ENCODE results near the gene PSAPL1.

PSAPL1 gene

DNA sequence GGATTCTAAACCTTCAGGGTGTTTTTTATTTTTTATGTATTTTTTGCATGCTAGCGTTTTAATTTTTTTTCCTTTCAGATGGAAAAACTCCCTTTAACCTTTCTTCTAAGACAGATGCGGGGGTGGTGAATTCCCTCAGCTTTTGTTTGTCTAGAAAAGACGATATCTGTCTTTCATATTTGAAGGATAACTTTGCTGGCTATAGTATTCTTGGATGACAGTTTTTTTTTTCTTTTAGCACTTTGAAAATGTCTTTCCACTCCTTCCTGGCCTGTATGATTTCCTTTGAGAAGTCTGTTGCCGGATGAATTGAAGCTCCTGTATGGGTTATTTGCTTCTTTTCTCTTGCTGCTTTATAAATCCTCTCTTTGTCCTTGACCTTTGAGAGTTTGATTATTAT is 26.6 kb downstream of the PSAPL1 start:
- no peak overlapping the region for H3K27ac ChIP-seq (replicated peaks)
- no peaks in the 10 kb centered on the region for H3K27me3 ChIP-seq (ENCODE audit: insufficient read depth, poor library complexity, severe bottlenecking)
- DNase-seq (ENCODE audit: low read depth in 1 of 2, low spot score in 1 of 2), result no peak
- TF ChIP-seq, protein P1, sequence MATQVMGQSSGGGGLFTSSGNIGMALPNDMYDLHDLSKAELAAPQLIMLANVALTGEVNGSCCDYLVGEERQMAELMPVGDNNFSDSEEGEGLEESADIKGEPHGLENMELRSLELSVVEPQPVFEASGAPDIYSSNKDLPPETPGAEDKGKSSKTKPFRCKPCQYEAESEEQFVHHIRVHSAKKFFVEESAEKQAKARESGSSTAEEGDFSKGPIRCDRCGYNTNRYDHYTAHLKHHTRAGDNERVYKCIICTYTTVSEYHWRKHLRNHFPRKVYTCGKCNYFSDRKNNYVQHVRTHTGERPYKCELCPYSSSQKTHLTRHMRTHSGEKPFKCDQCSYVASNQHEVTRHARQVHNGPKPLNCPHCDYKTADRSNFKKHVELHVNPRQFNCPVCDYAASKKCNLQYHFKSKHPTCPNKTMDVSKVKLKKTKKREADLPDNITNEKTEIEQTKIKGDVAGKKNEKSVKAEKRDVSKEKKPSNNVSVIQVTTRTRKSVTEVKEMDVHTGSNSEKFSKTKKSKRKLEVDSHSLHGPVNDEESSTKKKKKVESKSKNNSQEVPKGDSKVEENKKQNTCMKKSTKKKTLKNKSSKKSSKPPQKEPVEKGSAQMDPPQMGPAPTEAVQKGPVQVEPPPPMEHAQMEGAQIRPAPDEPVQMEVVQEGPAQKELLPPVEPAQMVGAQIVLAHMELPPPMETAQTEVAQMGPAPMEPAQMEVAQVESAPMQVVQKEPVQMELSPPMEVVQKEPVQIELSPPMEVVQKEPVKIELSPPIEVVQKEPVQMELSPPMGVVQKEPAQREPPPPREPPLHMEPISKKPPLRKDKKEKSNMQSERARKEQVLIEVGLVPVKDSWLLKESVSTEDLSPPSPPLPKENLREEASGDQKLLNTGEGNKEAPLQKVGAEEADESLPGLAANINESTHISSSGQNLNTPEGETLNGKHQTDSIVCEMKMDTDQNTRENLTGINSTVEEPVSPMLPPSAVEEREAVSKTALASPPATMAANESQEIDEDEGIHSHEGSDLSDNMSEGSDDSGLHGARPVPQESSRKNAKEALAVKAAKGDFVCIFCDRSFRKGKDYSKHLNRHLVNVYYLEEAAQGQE (IDR thresholded peaks at IDR 0.05; ENCODE audit: insufficient replicate concordance, low read depth), result no peak
- TF ChIP-seq SPI1 (IDR thresholded peaks at IDR 0.05; ENCODE audit: borderline replicate concordance, low read depth) (no peak), POLR2AphosphoS5 (IDR thresholded peaks at IDR 0.05; ENCODE audit: low read depth) (no peak), GABPA (IDR thresholded peaks at IDR 0.05; ENCODE audit: low read depth) (no peak)
- TF ChIP-seq, protein P2, sequence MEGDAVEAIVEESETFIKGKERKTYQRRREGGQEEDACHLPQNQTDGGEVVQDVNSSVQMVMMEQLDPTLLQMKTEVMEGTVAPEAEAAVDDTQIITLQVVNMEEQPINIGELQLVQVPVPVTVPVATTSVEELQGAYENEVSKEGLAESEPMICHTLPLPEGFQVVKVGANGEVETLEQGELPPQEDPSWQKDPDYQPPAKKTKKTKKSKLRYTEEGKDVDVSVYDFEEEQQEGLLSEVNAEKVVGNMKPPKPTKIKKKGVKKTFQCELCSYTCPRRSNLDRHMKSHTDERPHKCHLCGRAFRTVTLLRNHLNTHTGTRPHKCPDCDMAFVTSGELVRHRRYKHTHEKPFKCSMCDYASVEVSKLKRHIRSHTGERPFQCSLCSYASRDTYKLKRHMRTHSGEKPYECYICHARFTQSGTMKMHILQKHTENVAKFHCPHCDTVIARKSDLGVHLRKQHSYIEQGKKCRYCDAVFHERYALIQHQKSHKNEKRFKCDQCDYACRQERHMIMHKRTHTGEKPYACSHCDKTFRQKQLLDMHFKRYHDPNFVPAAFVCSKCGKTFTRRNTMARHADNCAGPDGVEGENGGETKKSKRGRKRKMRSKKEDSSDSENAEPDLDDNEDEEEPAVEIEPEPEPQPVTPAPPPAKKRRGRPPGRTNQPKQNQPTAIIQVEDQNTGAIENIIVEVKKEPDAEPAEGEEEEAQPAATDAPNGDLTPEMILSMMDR (IDR thresholded peaks at IDR 0.05; ENCODE audit: insufficient read depth, low read length), result no peak
- no peak overlapping the region for H3K4me3 ChIP-seq (replicated peaks; ENCODE audit: insufficient read depth, low read length)

DNA sequence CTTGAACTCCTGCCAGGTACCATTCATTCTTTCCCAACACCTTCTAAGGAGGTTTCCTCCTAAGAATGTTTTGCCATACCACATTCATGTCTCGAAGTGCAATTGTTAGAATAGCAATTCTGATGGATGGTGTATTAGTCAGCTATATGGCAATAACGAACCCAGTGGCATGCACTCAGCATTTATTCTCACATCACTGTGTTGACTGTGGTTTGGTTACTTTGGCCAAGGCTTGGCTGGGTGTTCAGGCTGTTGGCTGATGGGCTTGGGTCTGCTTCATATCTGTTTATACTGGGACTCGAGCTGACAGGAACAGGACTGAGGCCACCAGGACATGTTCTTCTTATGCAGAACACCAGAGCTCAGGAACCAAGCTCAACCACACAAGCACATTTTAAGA is 31.7 kb downstream of the PSAPL1 start:
- H3K27ac ChIP-seq (replicated peaks), result no peak overlapping the region
- no peak overlapping the region for H3K4me3 ChIP-seq (replicated peaks; ENCODE audit: insufficient read depth, low read length)
- TF ChIP-seq GABPA (IDR thresholded peaks at IDR 0.05; ENCODE audit: low read depth), result no peak
- no peak for TF ChIP-seq SPI1 (IDR thresholded peaks at IDR 0.05; ENCODE audit: borderline replicate concordance, low read depth)
- no peak for TF ChIP-seq POLR2AphosphoS5 (IDR thresholded peaks at IDR 0.05; ENCODE audit: low read depth)
- TF ChIP-seq, protein P2 (IDR thresholded peaks at IDR 0.05; ENCODE audit: insufficient read depth, low read length), result no peak
- TF ChIP-seq, protein P1 (IDR thresholded peaks at IDR 0.05; ENCODE audit: insufficient replicate concordance, low read depth), result no peak
- no peak for DNase-seq (ENCODE audit: low read depth in 1 of 2, low spot score in 1 of 2)
- H3K27me3 ChIP-seq (ENCODE audit: insufficient read depth, poor library complexity, severe bottlenecking), result peaks cover 9% of the 10 kb centered on the region

DNA sequence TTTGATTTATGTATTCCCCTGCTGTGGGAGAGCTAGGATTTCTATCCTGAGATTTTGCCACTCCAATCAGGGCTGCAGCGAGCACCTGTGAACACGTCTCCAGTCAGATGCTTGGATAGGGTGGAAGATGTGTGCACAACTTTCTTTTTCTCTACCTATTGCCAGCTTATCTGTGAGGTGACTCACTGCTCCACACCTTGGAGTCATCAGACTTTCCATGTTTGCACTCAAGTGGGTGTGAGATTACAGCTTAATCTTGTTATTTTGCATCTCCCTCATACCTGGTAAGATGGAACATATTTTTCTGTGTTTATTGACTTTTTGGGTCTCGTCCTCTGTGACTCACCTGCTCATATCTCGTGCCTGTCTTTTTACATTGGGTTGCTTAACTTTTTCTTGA is 32.2 kb downstream of the PSAPL1 start:
- H3K4me3 ChIP-seq (replicated peaks; ENCODE audit: insufficient read depth, low read length), result no peak overlapping the region
- TF ChIP-seq, protein P1 (IDR thresholded peaks at IDR 0.05; ENCODE audit: insufficient replicate concordance, low read depth), result no peak
- TF ChIP-seq SPI1 (IDR thresholded peaks at IDR 0.05; ENCODE audit: borderline replicate concordance, low read depth), result no peak
- TF ChIP-seq GABPA (IDR thresholded peaks at IDR 0.05; ENCODE audit: low read depth), result no peak
- TF ChIP-seq, protein P2 (IDR thresholded peaks at IDR 0.05; ENCODE audit: insufficient read depth, low read length), result no peak
- TF ChIP-seq POLR2AphosphoS5 (IDR thresholded peaks at IDR 0.05; ENCODE audit: low read depth), result no peak
- DNase-seq (ENCODE audit: low read depth in 1 of 2, low spot score in 1 of 2), result no peak
- H3K27ac ChIP-seq (replicated peaks), result no peak overlapping the region
- H3K27me3 ChIP-seq (ENCODE audit: insufficient read depth, poor library complexity, severe bottlenecking), result peaks cover 13% of the 10 kb centered on the region
